Measurements from ENCODE around the gene TAOK1. TPM values are rescaled to one million over a fixed set of nuclear protein-coding genes. Genes with fewer than 3 reads are reported as not detected.

The TAOK1 gene
- total and polyA plus RNA-seq, 10 of the 15 experiments (the other 5 are each of a cell fraction or from before 2014, with no cell fraction given): 2.0 to 27.1 (median 11.8) TPM

DNA sequence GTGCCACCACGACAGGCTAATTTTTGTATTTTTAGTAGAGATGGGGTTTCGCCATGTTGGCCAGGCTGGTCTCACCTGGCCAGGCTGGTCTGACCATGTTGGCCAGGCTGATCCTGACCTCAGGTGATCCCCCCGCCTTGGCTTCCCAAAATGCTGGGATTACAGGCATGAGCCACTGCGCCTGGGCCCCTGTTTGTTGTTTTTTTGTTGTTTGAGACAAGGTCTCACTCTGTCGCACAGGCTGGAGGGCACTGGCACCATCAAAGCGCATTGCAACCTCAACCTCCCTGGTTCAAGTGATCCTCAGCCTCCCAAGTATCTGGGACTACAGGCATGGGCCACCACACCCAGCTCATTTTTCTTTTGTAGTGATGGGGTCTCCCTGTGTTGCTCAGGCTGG, 43.7 kb upstream of the TAOK1 start (continued):
- TF ChIP-seq, protein P1, sequence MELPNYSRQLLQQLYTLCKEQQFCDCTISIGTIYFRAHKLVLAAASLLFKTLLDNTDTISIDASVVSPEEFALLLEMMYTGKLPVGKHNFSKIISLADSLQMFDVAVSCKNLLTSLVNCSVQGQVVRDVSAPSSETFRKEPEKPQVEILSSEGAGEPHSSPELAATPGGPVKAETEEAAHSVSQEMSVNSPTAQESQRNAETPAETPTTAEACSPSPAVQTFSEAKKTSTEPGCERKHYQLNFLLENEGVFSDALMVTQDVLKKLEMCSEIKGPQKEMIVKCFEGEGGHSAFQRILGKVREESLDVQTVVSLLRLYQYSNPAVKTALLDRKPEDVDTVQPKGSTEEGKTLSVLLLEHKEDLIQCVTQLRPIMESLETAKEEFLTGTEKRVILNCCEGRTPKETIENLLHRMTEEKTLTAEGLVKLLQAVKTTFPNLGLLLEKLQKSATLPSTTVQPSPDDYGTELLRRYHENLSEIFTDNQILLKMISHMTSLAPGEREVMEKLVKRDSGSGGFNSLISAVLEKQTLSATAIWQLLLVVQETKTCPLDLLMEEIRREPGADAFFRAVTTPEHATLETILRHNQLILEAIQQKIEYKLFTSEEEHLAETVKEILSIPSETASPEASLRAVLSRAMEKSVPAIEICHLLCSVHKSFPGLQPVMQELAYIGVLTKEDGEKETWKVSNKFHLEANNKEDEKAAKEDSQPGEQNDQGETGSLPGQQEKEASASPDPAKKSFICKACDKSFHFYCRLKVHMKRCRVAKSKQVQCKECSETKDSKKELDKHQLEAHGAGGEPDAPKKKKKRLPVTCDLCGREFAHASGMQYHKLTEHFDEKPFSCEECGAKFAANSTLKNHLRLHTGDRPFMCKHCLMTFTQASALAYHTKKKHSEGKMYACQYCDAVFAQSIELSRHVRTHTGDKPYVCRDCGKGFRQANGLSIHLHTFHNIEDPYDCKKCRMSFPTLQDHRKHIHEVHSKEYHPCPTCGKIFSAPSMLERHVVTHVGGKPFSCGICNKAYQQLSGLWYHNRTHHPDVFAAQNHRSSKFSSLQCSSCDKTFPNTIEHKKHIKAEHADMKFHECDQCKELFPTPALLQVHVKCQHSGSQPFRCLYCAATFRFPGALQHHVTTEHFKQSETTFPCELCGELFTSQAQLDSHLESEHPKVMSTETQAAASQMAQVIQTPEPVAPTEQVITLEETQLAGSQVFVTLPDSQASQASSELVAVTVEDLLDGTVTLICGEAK (IDR thresholded peaks at IDR 0.05; ENCODE audit: borderline replicate concordance): no peak
- TF ChIP-seq IKZF1 (conservative IDR thresholded peaks at IDR 0.05): no peak
- TF ChIP-seq, protein P2, sequence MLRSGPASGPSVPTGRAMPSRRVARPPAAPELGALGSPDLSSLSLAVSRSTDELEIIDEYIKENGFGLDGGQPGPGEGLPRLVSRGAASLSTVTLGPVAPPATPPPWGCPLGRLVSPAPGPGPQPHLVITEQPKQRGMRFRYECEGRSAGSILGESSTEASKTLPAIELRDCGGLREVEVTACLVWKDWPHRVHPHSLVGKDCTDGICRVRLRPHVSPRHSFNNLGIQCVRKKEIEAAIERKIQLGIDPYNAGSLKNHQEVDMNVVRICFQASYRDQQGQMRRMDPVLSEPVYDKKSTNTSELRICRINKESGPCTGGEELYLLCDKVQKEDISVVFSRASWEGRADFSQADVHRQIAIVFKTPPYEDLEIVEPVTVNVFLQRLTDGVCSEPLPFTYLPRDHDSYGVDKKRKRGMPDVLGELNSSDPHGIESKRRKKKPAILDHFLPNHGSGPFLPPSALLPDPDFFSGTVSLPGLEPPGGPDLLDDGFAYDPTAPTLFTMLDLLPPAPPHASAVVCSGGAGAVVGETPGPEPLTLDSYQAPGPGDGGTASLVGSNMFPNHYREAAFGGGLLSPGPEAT (IDR thresholded peaks at IDR 0.05; ENCODE audit: low read depth): no peak

GRCh38 chr17:29347831-29348629, 42.1 kb upstream of the TAOK1 start:
- no peak for TF ChIP-seq E2F4 (IDR thresholded peaks at IDR 0.05; ENCODE audit: low read depth, low read length)
- TF ChIP-seq ESRRA (IDR thresholded peaks at IDR 0.05; ENCODE audit: low read length): no peak
- intact Hi-C loops (cut with micrococcal nuclease; ENCODE audit: unreplicated experiment) (no loop called here), in situ Hi-C loops (cut with MboI) (loop anchor here (10.0 kb wide), 1 partner anchor 717 kb away; no protein-coding TSS in a partner anchor)
- ChIA-PET RAD21 (ENCODE audit: unreplicated experiment) (interaction anchor here (0.7 kb wide), 1 partner anchor 305 kb away, joined by 3 read pairs; no protein-coding TSS in a partner anchor), POLR2A (no interaction called here), SMC1A (ENCODE audit: uncharacterized antibody, unreplicated experiment) (interaction anchor here (1.1 kb wide), 1 partner anchor 22 kb away, joined by 3 read pairs; no protein-coding TSS in a partner anchor), CTCF (interaction anchor here (0.6 to 3.4 kb wide), 4 partner anchors 22 to 247 kb away, joined by 3 to 11 read pairs (median 4); no protein-coding TSS in a partner anchor)
- ATAC-seq (no peak), FAIRE-seq (no peak), DNase-seq (ENCODE audit: low read depth, low spot score) (no peak)
- Histone ChIP-seq H3K4me2 (ENCODE audit: control insufficient read depth, insufficient read depth) (no peak overlapping the region), H3K9me3 (replicated peaks; ENCODE audit: control insufficient read depth, insufficient read depth, low read length) (no peaks in the 10 kb centered on the region), H3K36me3 (ENCODE audit: control insufficient read depth in 2 of 2, insufficient read depth in 2 of 2, low read length in 1 of 2) (no peaks in the 10 kb centered on the region), H3K4me1 (ENCODE audit: control insufficient read depth, insufficient read depth, low read length) (no peaks in the 10 kb centered on the region), H3K9ac (ENCODE audit: control insufficient read depth, insufficient read depth, low read length) (no peak overlapping the region), H3K79me2 (ENCODE audit: control insufficient read depth, insufficient read depth, low read length) (no peaks in the 10 kb centered on the region), H3K27me3 (replicated peaks in 1 of 2; ENCODE audit: control insufficient read depth in 2 of 2, insufficient read depth in 2 of 2, low read length in 1 of 2) (no peaks in the 10 kb centered on the region), H2AFZ (ENCODE audit: control insufficient read depth, low read depth, low read length) (no peak overlapping the region), H3K27ac (ENCODE audit: control insufficient read depth, insufficient read depth) (no peak overlapping the region), H3K4me3 (no peak overlapping the region), H4K20me1 (ENCODE audit: control insufficient read depth, insufficient read depth) (no peaks in the 10 kb centered on the region)
- BruUV-seq (replicated peaks): no TSS peak
- 28% methylated on average over 3 of the region's 3 CpGs for WGBS (ENCODE audit: insufficient coverage, insufficient replicate concordance, low lambda C conversion rate, missing lambda C conversion rate)

Data from GM12878 (cell line).